ENCODE data around the gene APOA1.
A peak's percentile ranks its signal among the peaks of the same experiment; 100 is the strongest.
"Not testable (repeated sequence)": the region's sequence is repeated elsewhere in the genome, so short reads cannot be mapped to it uniquely, and the experiment has no call there.

The APOA1 gene

DNA sequence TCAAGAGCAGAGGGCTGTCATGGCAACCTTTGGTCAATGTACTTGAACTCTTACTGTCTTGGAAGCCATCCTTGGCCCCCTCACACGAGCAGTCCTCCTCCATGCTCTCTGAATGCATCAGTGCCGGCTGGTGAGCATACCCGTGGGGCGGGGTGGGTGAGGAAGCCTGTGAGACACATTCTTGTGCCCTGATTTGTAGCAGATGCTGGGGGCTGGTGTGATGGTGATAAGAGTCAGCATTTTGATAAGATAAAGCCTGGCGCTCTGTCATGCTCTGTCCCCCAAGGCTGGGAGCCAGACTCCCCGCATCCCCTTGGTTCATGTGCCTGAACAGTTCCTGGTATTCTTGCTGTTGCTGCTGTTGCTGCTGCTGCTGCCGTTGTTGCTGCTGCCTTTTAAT lies 20.5 kb upstream of the APOA1 start:
- DNase-seq (ENCODE audit: low spot score): no peak

DNA sequence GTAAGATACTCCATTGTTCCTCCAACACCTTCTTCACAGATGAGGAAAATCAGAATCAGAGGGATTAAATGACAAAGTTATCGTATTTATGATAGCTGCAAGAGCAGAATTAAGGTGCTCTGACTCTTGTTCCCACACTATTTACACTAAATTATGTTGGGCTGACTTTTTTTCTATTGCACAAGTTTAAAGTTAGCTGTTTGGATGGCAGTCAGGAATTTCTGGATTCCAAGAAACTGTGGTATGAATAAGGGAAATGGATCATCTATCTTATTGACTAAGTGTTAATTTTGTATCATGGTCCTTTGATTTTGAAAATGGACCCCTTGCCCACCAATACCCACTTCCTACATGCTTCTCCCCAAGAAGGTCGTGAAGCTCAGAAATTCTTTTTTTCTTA lies 19.9 kb upstream of the APOA1 start:
- DNase-seq (ENCODE audit: low spot score): no peak

DNA sequence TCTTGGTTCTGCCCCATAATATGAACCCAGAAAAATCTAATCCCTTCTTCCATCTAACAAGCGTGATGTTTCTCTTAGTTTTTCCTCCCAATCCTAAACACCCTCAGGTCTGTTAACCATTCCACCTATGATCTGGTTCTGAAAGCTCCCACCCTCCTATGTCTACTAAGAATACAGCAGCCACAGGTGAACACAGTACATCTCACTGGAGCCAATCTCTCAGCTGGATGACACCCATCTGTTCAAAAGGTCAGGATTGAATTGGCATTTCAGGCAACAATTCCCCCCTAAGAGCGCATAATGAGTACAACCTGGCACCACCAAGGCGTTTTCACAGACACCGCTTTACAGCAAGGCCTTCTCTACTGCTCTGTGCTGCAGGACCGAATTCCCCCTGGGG lies 19.0 kb upstream of the APOA1 start:
- no peak for DNase-seq (ENCODE audit: low spot score)

DNA sequence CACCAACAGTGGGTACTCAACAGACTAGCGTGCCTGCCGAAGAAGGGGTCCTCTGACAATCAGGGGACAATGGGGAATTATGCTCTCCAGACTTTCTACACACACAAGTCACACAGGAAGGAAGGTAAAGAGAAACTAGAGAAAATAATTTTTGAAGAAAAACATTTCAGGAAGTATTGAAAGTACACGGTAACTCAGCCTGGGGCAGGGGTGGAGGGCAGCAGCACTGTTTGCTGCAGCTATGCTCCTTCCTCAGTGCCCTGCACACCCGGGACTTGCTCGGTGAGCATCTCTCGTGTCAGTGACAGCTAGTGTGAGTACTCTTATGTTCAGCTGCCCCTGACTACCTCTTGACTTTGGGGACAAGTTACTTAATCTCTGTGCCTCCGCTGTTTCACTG lies 18.0 kb upstream of the APOA1 start:
- DNase-seq (ENCODE audit: low spot score): no peak

DNA sequence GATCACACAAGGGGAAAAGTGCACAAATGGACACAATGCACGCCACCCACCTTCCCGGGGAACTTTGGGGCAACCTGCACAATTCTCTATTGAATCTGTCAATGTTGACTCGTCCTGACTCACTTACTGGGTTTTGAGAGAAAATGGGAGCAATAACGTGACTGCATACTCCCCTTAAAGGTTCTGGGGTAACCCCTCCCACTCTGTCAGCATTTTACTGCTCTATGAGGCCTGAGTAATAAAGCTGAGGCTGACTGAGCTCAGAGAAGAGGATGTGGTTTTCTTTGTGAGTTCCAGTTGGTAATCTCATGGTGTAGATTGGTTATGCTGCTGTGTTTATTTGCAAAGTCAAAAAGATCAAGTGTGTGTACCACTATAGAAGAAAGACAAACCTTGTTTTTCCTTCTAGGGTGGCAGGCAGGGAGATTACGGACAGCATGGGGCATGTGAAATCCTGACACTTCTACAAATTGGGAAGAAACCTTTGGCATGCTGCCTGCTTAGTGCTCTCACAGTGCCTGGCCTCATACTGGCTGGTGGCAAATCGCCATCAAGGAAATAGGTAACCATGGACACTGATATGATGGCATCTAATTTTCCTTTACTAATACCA lies 16.1 kb upstream of the APOA1 start:
- DNase-seq (ENCODE audit: low spot score): no peak

DNA sequence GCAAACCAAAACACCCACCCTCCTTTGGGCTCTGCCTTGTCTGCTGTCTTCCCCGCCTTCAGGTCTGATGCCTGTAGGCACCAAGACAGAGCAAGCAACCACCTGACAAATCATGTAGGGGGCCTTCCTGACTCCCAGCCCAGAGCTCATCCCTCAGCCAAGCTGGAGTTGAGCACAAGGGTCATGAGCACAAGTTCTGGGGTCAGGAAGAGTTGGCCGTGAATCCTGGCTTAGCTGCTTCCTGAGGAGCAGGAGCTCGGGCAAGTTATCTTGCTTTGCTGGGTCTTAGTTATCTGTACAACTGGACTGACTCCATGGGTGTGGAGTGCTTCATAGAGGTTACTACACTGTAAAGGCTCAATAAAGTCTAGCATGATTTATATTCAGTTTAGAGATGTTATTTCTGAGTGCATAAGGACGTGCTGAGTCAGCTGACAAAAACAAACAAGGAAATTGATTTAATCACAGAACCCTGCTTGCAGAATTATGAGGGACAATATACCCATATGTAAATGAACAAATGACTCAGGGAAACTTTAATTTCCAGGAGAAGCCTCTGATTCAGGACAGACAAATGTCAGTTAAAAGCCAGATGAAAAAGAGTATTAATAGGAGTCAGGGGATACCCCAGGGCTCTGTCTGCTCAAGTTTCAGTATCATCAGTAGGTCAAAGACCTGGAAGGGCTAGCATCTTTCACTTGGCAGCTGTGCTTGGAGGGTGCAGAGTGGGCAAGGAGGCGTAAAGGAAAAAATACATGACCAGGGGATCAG lies 15.0 kb upstream of the APOA1 start:
- DNase-seq (ENCODE audit: low spot score): no peak

DNA sequence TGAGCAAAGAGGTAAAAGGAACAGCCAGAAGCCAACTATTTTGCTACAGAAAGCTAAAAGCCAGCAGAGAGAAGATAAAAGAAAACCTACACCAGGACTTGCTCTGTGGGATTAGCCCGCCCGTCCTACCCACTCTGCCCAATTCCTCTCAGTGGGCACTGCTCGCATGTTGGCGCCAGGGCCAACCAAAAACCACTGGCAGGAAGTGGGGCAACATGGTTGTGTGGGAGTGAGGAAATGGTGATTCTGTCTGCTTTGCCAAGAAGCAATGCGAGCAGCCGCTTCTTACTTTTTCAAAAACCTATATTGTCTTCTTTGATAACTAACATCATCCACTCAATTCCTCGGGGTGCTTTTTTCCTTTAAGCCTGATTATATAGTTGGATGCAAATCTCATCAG lies 14.2 kb upstream of the APOA1 start:
- DNase-seq (ENCODE audit: low spot score): no peak

DNA sequence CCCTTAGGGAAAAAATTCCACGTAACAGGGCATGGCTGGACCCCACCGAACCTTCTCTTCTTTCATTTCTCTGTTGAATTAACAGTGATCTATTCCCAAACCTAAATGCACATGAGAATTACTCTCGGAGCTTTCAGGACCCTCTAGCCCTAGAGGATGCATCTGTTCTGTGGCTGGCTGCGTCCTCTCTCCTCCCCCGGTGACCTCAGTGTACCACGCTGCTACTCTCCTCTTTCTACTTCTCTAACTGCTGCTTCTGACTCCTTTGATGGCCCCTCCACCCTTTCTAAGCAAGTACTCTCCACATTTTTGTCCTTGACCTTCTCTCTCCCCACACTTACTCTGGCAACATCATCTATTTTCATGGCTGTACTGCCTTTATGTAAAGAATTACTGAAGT lies 12.1 kb upstream of the APOA1 start:
- DNase-seq (ENCODE audit: low spot score): no peak

DNA sequence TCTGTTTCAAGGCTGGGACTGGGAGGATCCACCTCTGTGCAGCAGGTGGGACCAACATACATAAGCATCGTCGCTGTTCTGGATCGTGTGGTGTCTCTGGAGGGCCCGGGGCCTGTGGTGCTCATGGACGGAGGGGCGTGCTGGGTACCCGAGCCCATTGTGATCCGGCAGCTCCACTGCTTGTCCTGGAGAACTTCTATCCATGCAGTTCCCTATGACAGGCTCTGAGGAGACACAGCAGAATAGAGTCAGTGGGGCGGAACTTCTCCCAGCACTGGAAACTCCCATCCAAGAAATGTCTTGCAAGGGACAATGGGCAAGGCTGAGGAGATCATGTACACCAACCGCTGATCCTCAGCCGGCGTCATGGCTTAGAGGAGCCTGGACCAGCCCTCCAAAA lies 11.6 kb upstream of the APOA1 start:
- DNase-seq (ENCODE audit: low spot score): no peak

DNA sequence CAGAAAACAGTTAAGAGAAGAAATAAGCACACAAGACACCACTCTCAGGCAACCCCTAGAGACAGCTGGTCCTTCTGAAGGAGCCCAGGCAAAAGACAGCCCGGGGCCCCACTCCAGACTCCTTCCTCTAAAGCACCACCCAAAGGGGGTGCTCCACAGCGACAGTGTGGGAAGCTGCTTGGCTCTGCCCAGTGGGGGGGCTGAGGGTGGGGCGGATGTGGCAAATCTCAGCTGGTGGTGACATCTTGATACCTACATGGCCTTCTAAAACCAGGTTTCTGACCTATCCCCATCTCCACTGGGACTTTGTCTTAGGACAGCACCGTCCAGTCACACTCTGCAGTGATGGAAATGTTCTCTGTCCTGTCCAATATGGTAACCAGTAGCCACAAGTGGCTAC lies 10.2 kb upstream of the APOA1 start:
- no peak for DNase-seq (ENCODE audit: low spot score)

DNA sequence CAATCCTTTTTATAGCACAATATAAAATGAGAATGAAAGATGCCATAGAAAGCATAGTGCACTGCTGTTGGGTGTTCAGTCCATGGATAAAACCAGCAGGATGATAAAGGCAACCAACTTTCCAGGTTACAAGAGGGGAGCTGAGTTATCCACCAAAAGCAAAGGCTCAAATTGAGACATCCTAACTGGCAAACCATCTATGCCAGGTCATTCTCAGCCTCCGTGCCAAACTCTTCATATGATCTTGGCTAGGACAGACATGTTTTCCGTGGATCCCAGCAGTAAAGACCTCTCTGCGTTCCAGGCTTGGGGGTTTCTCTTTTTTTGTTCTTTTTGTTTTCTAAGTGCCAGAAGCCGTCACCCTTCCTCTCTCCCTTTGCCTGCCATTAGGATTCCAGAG lies 7.3 kb upstream of the APOA1 start:
- no peak for DNase-seq (ENCODE audit: low spot score)

DNA sequence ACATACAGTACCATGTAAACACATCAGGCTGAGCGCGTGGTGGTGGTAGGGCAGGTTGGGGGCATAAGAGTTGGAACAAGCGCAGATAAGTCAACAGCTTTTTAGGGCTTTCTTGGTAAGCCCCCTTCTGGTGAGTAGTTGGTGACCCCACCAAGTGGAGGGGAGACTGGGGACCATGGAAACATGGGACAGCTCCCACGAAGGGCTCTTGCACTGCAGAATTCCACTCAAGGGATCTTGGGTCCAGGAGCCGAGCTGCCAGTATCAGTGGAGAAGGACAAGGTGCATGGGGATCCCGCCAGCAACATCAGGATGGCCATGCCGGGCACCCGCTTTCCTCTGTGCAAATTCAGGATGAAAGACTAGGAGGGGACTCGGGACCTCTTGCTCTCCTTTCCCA lies 6.2 kb upstream of the APOA1 start:
- no peak for DNase-seq (ENCODE audit: low spot score)

DNA sequence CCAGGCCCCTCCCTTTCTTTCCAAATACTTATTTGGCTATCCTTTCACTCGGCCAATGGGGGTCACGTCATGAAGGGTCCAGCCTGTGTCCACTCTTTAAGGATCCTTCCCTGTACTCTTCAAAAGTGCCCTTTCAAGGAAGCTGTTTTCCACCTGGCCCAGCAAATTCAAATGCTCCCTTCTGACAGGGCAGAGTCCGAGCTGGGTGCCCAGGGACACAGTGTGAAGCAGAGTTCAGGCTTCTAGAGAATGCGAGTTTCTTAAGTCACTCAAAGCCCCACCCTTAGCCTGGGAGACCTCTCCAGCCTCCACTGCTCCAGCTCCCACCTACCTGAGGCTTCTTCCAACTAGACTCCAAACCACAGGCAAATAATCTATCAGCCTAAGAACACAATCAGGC lies 5.5 kb upstream of the APOA1 start:
- DNase-seq (ENCODE audit: low spot score): no peak

DNA sequence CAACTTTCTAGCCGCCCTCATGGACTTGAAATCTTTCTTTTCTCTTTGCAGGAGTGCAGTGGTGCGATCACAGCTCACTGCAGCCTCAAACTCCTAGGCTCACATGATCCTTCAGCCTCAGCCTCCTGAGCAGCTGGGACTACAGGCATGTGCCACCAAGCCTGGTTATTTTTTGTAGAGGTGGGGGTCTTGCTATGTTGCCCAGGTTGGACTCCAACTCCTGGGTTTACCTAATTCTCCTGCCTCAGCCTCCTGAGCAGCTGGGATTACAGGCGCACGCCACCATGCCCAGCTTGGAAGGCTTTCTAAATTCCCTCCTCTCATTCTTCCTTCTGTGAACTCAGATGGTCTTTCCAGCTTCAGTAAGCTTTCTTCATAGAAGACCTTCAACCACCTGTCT lies 4.7 kb upstream of the APOA1 start:
- no peak for DNase-seq (ENCODE audit: low spot score)

DNA sequence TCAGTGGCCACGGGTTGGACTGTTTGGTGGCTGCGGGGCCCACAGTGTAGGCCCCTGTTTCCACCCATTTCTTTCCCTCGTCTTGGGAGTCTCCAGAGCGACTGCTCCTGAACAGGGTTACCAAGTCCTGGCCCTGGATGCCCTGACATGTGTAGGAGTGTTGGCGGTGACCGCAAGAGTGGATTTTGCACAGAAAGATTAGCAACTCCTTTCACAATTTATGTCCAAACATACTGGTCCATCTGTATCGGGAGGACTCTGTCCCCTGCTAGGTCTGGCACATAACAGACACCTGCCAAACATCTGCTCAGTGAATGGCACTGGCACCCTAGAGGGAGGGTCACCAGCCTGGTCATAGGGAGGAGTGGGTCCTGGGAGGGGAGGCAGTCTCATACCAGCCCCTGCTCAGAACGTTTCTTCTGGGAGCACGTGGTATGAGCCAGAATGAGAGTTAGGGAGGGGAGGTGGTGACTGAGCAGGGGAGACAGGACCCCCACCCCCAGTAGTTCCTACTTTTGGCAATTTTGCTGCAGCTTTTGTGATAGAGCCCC lies 3.4 kb upstream of the APOA1 start:
- DNase-seq (ENCODE audit: low spot score): no peak

DNA sequence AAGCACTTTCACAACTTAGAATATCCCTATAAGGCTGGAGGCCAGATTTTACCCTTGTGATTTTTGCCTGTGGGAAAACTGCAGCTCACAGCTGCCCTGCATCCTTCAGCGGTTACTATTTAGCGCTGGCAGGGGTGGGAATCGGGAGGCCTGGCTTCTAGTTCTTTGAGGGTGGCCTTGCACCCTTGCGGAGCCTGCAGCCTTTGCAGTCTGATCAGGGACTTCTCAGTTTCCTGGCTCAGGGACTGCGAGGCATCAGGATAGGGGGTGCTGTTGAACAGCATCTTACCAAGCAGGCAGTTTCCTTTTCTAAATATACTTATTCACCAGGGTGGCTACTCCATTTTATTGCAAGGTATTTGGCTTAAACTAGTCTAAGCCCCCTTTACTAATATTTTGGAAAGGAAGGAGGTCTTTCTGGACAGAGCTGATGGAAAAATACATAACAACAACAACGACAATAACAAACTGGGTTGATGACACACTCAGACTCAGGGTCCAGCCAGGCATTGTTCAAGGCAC lies 2.9 kb upstream of the APOA1 start:
- no peak for DNase-seq (ENCODE audit: low spot score)

DNA sequence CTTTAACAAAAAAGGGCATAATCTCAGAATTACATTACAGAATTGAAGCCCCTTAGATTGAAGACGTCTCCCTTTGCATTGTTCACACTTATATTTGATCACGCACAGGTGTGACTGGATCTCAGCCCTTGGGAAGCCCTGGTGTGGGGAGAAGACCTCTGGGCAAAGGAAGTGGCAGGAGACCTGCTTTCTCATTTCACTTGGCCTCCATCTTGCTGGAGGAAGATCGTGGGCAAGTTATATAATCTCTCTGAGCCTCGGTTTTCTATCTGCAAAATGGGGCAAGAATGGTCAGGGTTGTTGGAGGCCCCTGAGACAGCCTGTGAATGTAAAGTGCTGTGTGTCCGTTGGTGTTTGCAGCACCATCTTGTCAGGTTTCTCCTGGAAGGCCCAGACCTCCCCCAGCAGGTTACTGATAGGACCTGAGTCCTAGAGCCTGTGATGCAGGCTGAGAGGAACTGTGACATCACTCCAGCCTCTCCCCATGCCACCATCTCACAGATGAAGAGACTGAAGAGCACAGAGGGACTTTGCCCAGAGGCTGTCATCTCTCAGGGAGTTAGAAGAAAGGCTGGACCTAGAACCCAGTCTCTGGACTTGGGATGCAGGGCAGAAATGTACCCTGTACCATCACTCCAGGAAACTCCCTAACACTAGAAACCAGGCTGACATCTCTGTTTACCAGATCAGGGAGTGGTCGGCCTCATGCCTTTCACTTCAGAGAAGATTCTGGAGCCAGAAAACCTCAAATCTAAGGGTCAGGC lies 1.1 kb upstream of the APOA1 start:
- no peak for DNase-seq (ENCODE audit: low spot score)

DNA sequence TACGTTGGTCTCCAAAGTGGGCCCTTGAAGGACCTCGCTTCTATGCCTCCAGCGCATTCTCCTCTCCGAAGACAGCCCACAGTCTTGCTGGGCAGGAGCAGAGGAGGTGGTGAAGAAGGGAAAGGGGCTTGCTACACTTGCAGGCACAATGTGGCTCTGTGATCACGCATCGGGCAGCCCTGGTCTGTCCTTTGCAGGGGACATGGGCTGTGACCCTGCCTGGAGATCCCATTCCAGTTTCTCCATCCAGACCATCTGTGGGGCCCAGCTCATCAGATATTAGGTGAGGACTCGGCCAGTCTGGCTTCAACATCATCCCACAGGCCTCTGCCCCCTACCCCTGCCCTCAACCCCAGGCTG lies 810 bp downstream of the APOA1 start:
- DNase-seq (ENCODE audit: low spot score): no peak

DNA sequence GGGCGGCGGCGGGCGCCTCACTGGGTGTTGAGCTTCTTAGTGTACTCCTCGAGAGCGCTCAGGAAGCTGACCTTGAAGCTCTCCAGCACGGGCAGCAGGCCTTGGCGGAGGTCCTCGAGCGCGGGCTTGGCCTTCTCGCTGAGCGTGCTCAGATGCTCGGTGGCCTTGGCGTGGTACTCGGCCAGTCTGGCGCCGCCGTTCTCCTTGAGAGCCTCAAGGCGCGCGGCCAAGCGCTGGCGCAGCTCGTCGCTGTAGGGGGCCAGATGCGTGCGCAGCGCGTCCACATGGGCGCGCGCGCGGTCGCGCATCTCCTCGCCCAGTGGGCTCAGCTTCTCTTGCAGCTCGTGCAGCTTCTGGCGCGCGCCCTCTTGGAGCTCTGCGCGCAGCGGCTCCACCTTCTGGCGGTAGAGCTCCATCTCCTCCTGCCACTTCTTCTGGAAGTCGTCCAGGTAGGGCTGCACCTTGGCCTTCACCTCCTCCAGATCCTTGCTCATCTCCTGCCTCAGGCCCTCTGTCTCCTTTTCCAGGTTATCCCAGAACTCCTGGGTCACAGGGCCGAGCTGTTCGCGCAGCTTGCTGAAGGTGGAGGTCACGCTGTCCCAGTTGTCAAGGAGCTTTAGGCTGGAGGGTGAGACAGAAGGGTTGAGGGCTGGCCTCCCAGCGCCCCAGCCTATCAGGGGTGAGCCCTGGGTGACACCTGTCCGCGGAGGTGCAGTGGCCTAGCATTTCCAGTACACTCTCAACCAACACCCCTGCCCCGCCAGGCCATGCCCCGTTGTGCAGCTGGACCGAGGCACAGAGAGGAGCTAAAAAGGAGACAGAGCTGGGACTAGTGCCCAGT lies 1.4 kb downstream of the APOA1 start:
- peak; percentile 90 for DNase-seq (ENCODE audit: low spot score)

DNA sequence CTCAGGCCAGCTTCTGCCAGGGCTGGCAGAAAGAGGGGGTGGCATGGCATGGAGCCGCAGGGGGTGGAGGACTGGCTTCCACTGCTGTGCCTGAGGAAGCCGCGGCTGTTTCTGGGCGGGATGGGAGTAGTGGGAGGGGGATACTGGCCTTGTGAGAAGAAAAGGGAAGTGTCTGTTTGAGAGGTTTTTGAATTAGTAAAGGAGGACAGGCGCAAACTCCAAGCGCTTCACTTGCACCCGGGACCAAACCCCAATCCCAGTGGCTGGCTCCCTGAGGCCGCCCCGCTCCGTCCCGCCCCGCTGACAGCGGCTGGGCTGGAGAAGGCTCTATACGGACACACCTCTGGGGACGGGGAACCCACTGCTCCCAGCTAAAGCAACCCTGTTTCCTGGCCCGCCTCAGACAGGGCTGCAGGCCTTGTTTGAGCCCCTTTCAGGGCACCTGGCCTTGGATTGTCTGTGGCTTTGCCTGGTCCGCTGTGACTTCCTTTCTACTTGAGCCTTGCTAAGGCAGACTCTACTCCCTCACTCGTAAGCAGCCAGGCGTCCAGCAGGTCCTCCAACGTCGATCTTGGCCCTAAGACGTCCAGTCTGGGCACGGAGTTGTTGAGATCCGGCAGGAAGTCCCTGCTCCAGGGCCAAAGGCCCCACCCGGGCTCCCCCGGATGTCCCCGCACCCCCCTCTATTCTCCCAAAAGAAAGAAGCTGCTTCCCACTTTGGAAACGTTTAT lies 2.2 kb downstream of the APOA1 start:
- no peak for DNase-seq (ENCODE audit: low spot score)

DNA sequence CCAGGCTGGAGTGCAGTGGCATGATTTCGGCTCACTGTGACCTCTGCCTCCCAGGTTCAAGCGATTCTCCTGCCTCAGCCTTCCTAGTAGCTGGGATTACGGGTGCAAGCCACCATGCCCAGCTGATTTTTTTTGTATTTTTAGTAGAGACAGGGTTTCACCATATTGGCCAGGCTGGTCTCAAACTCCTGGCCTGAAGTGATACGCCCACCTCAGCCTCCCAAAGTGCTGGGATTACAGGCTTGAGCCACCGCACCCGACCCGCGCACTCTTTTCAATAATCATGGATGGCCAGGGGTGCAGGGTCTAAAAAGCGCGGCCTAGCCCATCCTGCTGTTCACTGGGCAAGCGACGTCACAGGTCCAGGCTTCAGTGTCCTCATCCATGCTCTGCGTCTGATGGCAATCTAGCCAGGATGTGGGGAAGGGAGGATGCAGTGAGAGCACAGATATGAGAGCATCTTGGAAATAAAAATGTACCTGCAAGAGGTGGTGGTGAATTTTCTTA lies 2.8 kb downstream of the APOA1 start:
- not testable (repeated sequence) for DNase-seq (ENCODE audit: low spot score)

Data from left forelimb (tissue), 1 donor.